DND-41 (cell line): ENCODE results near the gene TSHZ2.

Source experiments
- CTCF ChIP-seq: IDR thresholded peaks from 2 replicates; pipeline ENCODE4 v1.5.1; 2012; ENCODE audit warnings: borderline replicate concordance, low read length, moderate library complexity, mild to moderate bottlenecking; ENCODE audit not compliant: poor library complexity, severe bottlenecking; ENCODE audit errors: extremely low read depth
- EZH2 ChIP-seq: IDR thresholded peaks from 3 replicates; pipeline ENCODE4 v1.6.1; 2012; ENCODE audit warnings: borderline replicate concordance, low read depth, mild to moderate bottlenecking, moderate library complexity, low read length, inconsistent platforms; ENCODE audit not compliant: severe bottlenecking

DNA sequence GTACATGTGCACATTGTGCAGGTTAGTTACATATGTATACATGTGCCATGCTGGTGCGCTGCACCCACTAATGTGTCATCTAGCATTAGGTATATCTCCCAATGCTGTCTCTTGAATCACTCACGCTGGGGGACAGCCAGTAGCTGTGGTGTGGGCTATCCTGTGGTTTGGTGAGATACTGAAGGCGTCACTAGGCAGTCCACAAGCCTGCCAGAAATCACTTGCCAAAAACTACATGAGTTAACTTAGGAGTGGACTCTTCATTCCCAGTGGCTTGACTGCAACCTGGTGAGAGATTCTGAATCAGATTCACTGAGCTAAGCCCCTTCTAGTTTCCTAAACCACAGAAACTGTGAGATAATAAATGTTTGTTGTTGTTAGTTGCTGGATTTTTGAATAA is 191.3 kb downstream of the TSHZ2 start:
- TF ChIP-seq CTCF = no peak
- TF ChIP-seq EZH2 = no peak
